SK-N-SH treated with all-trans-retinoic acid at 6 μM for 48 hours (cell line): Measurements from ENCODE around the gene PGR.

Experiments
- TCF4 ChIP-seq: fragments of 250-450 bp; sonication (Bioruptor Pico); IDR thresholded peaks from 2 replicates; pipeline ENCODE4 v1.8.0; 2021; ENCODE audit warnings: mild to moderate bottlenecking, moderate library complexity, borderline replicate concordance
- TF ChIP-seq, protein P1 (sequence below): fragments of 250-450 bp; sonication (Bioruptor Pico); IDR thresholded peaks from 2 replicates; pipeline ENCODE4 v1.8.0; 2020; ENCODE audit warnings: mild to moderate bottlenecking, moderate library complexity, borderline replicate concordance

DNA sequence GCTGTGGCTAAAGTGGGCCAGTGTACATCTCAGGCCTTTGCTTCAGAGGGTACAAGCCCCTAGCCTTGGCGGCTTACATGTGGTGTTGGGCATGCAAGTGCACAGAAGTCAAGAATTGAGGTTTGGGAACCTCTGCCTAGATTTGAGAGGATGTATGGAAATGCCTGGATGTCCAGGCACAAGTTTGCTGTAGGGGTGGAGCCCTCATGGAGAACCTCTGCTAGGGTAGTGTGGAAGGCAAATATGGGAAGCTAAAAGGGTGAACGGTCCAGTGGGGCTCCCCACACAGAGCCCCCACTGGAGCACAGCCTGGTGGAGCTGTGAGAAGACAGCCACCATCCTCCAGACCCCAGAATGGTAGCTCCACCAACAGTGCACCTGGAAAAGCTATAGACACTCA lies 28.5 kb upstream of the PGR start:
- no peak for TF ChIP-seq TCF4 (CRISPR knock-in tag)
- TF ChIP-seq, protein P1, sequence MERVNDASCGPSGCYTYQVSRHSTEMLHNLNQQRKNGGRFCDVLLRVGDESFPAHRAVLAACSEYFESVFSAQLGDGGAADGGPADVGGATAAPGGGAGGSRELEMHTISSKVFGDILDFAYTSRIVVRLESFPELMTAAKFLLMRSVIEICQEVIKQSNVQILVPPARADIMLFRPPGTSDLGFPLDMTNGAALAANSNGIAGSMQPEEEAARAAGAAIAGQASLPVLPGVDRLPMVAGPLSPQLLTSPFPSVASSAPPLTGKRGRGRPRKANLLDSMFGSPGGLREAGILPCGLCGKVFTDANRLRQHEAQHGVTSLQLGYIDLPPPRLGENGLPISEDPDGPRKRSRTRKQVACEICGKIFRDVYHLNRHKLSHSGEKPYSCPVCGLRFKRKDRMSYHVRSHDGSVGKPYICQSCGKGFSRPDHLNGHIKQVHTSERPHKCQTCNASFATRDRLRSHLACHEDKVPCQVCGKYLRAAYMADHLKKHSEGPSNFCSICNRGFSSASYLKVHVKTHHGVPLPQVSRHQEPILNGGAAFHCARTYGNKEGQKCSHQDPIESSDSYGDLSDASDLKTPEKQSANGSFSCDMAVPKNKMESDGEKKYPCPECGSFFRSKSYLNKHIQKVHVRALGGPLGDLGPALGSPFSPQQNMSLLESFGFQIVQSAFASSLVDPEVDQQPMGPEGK (CRISPR knock-in tag), result no peak
